Measurements from ENCODE around the gene FAM200A.

Gene FAM200A

DNA sequence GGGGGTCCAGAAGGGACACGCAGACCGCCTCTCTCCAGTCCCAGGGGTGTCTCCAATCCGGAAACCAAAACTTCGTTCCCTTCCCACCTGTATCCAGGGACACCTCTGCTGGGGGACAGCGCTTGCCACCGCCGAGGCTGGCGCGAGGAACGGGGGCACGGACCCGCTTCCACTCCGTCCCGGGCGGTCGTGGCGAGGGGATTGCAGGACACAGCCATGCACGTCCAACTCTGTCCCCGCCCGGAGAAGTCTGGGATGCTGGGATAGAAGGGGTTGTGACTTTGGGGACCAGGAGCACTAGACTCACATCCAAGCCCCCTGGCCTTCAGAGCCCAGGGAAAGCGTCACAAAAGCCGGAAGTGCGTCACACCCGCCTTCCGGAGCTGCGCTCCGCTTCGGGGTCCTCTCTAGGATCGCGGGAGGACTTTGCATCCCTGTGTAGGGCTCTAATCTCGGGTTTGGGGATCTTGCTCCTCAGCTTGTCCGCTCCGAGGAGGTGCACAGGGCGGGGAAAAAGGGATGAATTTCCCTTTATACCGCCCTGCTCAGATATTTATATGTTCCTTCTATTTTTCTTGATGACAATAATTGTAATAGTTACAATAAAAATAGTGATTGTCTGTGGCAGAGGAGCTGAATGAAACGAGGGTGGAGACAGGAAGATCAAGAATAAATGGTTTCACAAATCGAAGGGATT, at the start of gene FAM200A (continued):
- TF ChIP-seq YY2 (tag by site-specific recombination; IDR thresholded peaks at IDR 0.05) = no peak
- TF ChIP-seq ZBTB1 (tag by site-specific recombination; IDR thresholded peaks at IDR 0.05) = no peak
- TF ChIP-seq, protein P1, sequence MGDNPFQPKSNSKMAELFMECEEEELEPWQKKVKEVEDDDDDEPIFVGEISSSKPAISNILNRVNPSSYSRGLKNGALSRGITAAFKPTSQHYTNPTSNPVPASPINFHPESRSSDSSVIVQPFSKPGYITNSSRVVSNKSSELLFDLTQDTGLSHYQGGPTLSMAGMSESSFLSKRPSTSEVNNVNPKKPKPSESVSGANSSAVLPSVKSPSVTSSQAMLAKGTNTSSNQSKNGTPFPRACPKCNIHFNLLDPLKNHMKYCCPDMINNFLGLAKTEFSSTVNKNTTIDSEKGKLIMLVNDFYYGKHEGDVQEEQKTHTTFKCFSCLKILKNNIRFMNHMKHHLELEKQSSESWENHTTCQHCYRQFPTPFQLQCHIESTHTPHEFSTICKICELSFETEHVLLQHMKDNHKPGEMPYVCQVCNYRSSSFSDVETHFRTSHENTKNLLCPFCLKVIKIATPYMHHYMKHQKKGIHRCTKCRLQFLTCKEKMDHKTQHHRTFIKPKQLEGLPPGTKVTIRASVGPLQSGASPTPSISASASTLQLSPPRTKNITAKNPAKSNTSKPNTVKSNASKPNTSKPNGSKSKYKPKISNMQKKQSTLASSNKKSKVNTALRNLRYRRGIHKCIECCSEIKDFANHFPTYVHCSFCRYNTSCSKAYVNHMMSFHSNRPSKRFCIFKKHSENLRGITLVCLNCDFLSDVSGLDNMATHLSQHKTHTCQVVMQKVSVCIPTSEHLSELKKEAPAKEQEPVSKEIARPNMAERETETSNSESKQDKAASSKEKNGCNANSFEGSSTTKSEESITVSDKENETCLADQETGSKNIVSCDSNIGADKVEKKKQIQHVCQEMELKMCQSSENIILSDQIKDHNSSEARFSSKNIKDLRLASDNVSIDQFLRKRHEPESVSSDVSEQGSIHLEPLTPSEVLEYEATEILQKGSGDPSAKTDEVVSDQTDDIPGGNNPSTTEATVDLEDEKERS (tag by site-specific recombination; IDR thresholded peaks at IDR 0.05) = no peak
- TF ChIP-seq ZNF19 (tag by site-specific recombination; IDR thresholded peaks at IDR 0.05; ENCODE audit: low read depth) = no peak
- peak; percentile 27; the same call in 1 of the 2 replicates for TF ChIP-seq ZNF600 (tag by site-specific recombination; IDR thresholded peaks at IDR 0.05)
- TF ChIP-seq ZNF791 (tag by site-specific recombination; IDR thresholded peaks at IDR 0.05) = no peak; the same call in 1 of the 2 replicates
- no peak for TF ChIP-seq REPIN1 (tag by site-specific recombination; IDR thresholded peaks at IDR 0.05; ENCODE audit: low read depth)
- no peak for TF ChIP-seq ZNF146 (tag by site-specific recombination; IDR thresholded peaks at IDR 0.05)
- TF ChIP-seq SP7 (tag by site-specific recombination; IDR thresholded peaks at IDR 0.05) = peak; percentile 76
- peak; percentile 31; the same call in 1 of the 2 replicates for TF ChIP-seq TRIM28 (IDR thresholded peaks at IDR 0.05; ENCODE audit: borderline replicate concordance, low read length)
- no peak for TF ChIP-seq BCL11B (tag by site-specific recombination; IDR thresholded peaks at IDR 0.05; ENCODE audit: low read depth)
- no peak for TF ChIP-seq ZNF138 (tag by site-specific recombination; IDR thresholded peaks at IDR 0.05; ENCODE audit: borderline replicate concordance)
- TF ChIP-seq ZNF48 (tag by site-specific recombination; IDR thresholded peaks at IDR 0.05) = no peak
- no peak for TF ChIP-seq ZNF677 (tag by site-specific recombination; IDR thresholded peaks at IDR 0.05)
- no peak for TF ChIP-seq ZNF548 (tag by site-specific recombination; IDR thresholded peaks at IDR 0.05)
- TF ChIP-seq ZNF335 (tag by site-specific recombination; conservative IDR thresholded peaks at IDR 0.05) = peak; percentile 68
- no peak for TF ChIP-seq ZNF169 (tag by site-specific recombination; IDR thresholded peaks at IDR 0.05)
- TF ChIP-seq ZNF701 (tag by site-specific recombination; IDR thresholded peaks at IDR 0.05) = no peak
- TF ChIP-seq ZNF23 (tag by site-specific recombination; IDR thresholded peaks at IDR 0.05; ENCODE audit: borderline replicate concordance) = no peak
- TF ChIP-seq, protein P2, sequence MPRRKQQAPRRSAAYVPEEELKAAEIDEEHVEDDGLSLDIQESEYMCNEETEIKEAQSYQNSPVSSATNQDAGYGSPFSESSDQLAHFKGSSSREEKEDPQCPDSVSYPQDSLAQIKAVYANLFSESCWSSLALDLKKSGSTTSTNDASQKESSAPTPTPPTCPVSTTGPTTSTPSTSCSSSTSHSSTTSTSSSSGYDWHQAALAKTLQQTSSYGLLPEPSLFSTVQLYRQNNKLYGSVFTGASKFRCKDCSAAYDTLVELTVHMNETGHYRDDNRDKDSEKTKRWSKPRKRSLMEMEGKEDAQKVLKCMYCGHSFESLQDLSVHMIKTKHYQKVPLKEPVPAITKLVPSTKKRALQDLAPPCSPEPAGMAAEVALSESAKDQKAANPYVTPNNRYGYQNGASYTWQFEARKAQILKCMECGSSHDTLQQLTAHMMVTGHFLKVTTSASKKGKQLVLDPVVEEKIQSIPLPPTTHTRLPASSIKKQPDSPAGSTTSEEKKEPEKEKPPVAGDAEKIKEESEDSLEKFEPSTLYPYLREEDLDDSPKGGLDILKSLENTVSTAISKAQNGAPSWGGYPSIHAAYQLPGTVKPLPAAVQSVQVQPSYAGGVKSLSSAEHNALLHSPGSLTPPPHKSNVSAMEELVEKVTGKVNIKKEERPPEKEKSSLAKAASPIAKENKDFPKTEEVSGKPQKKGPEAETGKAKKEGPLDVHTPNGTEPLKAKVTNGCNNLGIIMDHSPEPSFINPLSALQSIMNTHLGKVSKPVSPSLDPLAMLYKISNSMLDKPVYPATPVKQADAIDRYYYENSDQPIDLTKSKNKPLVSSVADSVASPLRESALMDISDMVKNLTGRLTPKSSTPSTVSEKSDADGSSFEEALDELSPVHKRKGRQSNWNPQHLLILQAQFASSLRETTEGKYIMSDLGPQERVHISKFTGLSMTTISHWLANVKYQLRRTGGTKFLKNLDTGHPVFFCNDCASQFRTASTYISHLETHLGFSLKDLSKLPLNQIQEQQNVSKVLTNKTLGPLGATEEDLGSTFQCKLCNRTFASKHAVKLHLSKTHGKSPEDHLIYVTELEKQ (tag by site-specific recombination; IDR thresholded peaks at IDR 0.05; ENCODE audit: borderline replicate concordance) = no peak
- TF ChIP-seq, protein P3, sequence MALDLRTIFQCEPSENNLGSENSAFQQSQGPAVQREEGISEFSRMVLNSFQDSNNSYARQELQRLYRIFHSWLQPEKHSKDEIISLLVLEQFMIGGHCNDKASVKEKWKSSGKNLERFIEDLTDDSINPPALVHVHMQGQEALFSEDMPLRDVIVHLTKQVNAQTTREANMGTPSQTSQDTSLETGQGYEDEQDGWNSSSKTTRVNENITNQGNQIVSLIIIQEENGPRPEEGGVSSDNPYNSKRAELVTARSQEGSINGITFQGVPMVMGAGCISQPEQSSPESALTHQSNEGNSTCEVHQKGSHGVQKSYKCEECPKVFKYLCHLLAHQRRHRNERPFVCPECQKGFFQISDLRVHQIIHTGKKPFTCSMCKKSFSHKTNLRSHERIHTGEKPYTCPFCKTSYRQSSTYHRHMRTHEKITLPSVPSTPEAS (tag by site-specific recombination; IDR thresholded peaks at IDR 0.05) = no peak
- TF ChIP-seq, protein P4, sequence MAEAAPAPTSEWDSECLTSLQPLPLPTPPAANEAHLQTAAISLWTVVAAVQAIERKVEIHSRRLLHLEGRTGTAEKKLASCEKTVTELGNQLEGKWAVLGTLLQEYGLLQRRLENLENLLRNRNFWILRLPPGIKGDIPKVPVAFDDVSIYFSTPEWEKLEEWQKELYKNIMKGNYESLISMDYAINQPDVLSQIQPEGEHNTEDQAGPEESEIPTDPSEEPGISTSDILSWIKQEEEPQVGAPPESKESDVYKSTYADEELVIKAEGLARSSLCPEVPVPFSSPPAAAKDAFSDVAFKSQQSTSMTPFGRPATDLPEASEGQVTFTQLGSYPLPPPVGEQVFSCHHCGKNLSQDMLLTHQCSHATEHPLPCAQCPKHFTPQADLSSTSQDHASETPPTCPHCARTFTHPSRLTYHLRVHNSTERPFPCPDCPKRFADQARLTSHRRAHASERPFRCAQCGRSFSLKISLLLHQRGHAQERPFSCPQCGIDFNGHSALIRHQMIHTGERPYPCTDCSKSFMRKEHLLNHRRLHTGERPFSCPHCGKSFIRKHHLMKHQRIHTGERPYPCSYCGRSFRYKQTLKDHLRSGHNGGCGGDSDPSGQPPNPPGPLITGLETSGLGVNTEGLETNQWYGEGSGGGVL (tag by site-specific recombination; IDR thresholded peaks at IDR 0.05) = 0 out of 2 replicates have a peak, but pooled peaks have one; percentile 14
- peak; percentile 43; the same call in 1 of the 2 replicates for TF ChIP-seq ZNF610 (tag by site-specific recombination; IDR thresholded peaks at IDR 0.05; ENCODE audit: borderline replicate concordance)
- TF ChIP-seq ZNF830 (tag by site-specific recombination; IDR thresholded peaks at IDR 0.05; ENCODE audit: low read depth) = no peak
- TF ChIP-seq, protein P5, sequence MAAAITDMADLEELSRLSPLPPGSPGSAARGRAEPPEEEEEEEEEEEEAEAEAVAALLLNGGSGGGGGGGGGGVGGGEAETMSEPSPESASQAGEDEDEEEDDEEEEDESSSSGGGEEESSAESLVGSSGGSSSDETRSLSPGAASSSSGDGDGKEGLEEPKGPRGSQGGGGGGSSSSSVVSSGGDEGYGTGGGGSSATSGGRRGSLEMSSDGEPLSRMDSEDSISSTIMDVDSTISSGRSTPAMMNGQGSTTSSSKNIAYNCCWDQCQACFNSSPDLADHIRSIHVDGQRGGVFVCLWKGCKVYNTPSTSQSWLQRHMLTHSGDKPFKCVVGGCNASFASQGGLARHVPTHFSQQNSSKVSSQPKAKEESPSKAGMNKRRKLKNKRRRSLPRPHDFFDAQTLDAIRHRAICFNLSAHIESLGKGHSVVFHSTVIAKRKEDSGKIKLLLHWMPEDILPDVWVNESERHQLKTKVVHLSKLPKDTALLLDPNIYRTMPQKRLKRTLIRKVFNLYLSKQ (tag by site-specific recombination; IDR thresholded peaks at IDR 0.05; ENCODE audit: borderline replicate concordance) = no peak
- no peak for TF ChIP-seq ZNF530 (tag by site-specific recombination; IDR thresholded peaks at IDR 0.05; ENCODE audit: low read depth)
- TF ChIP-seq ZNF707 (tag by site-specific recombination; IDR thresholded peaks at IDR 0.05) = no peak
- no peak for TF ChIP-seq ZNF184 (tag by site-specific recombination; IDR thresholded peaks at IDR 0.05)
